Measurements from ENCODE around the gene MXD3. TPM values are rescaled to one million over a fixed set of nuclear protein-coding genes. Genes with fewer than 3 reads are reported as not detected.

The MXD3 gene
- total RNA-seq, 2 experiments from 2014 or later = 31.2 to 33.4 TPM

DNA sequence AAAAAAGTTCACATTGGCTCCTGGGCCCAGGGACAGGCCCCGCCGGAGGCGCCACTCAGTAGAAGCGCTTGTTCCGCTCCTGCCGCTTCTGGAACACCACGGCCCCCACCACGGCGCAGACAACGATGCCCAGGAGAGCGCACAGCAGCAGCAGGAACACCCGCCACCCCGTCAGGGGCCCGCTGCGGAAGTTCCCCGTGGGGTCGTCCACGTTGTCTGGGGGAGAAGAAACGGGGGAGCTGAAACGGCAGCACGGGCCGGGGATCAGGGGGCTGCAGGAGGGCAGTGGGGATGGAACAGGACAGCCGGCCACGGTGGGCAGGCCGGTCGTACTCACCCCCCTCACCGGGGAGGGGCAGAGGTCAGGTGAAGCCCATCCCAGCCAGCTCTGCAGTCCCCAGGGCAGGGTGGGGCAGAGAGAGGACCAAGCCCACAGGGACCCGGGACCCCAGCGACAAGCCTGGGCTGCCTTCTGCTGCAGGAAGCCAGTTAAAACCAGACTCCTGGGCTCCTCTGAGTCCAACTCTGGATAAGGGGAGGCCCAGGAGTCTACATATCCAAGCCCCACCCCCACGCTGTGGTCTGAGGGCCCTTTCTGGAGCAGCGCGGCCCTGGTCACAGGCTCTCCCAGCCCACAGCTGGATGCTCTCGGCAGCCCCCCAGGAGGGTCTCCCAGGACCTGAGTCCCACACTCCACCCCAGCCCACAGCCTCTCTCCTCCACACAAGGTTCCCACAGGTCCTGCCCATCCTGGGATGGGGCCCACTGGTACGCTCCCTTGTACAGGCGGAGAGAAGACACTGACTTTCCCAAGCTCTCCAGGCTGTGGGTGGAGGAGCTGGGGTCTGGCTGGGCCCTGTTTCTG is 20.6 kb upstream of the MXD3 start:
- Mint-ChIP-seq H3K36me3 (peaks cover 37% of the 10 kb centered on the region), H3K4me1 (ENCODE audit: low read depth) (peaks cover 4% of the 10 kb centered on the region), H3K4me3 (no peak overlapping the region), H3K27me3 (no peaks in the 10 kb centered on the region), H3K27ac (no peak overlapping the region), H3K9me3 (no peaks in the 10 kb centered on the region)
- intact Hi-C loops (cut with micrococcal nuclease) = no loop called here
- POLR2A ChIA-PET = no interaction called here
- no peak for DNase-seq
- CTCF ChIA-PET = no interaction called here

DNA sequence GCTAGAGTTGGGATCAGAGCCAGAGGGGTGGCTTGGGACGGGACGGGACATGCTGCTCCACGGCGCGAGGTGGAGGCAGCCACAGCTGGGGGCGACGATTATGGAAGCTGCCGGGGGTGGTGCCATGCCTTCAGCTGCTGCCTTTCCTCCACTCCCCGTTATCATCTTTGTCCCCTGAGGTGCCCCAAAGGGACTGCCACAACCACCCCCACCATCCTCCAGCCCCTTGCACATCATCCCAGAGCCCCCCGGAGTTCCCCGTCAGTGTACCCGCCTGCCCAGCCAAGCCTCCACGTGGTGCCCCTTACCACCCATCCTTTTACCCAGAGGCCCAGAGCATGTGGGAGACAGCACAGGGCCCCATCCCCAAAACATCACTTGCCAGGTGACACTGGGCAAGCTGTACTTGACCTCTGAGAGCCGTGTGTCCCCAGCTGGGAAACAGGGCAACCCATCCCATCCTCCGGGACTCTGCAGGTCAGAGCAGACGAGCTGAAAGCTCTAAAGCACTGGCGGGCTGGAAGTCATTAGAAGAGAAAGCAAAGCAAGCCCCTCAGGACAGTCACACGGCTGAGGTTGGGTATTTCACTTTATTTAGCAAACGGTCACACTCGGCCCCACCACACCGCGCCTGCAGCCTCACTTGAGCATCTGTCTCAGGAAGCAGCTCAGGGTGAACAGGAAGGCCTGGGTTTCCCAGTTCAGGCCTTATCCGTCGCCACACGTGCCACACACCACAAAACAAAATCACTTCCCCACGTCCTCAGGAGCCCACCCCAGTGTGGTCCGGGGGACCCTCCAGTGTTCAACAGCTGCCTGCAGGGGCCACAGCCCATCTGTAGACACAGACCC is 19.5 kb upstream of the MXD3 start:
- H3K27me3 Mint-ChIP-seq = no peaks in the 10 kb centered on the region
- no peak overlapping the region for H3K4me3 Mint-ChIP-seq
- H3K27ac Mint-ChIP-seq = no peak overlapping the region
- no peaks in the 10 kb centered on the region for H3K9me3 Mint-ChIP-seq
- intact Hi-C loops (cut with micrococcal nuclease) = no loop called here
- peaks cover 32% of the 10 kb centered on the region for H3K36me3 Mint-ChIP-seq
- CTCF ChIA-PET = interaction anchor here (0.6 to 1.8 kb wide), 2 partner anchors 13 to 124 kb away, joined by 3 to 4 read pairs; no protein-coding TSS in a partner anchor
- DNase-seq = no peak
- H3K4me1 Mint-ChIP-seq (ENCODE audit: low read depth) = peaks cover 4% of the 10 kb centered on the region
- POLR2A ChIA-PET = interaction anchor here (1.4 kb wide), 1 partner anchor 12 kb away, joined by 3 read pairs; no protein-coding TSS in a partner anchor

DNA sequence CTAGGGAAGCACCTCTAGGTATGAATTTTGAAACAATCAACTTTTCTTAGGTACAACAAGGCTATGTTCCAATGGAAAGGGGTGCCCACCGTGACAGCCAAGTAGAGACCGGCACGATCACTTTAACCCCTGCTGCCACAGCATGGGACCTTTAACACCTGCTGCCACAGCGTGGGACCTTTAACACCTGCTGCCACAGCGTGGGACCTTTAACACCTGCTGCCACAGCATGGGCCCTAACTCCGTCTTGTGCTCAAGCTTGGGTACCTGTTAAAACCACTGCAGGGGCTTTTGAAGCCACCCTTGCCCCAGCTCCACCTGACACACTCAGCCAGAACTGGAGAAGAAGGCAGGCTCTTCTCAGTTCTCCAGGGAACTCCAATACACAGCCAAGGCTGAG is 18.2 kb upstream of the MXD3 start:
- no peak for DNase-seq
- ChIA-PET CTCF (interaction anchor here (0.6 to 1.8 kb wide), 2 partner anchors 12 to 171 kb away, joined by 4 read pairs; no protein-coding TSS in a partner anchor), POLR2A (no interaction called here)
- Mint-ChIP-seq H3K27ac (no peak overlapping the region), H3K27me3 (no peaks in the 10 kb centered on the region), H3K4me3 (no peak overlapping the region), H3K36me3 (peaks cover 26% of the 10 kb centered on the region), H3K4me1 (ENCODE audit: low read depth) (peaks cover 4% of the 10 kb centered on the region), H3K9me3 (no peaks in the 10 kb centered on the region)
- intact Hi-C loops (cut with micrococcal nuclease) = no loop called here

DNA sequence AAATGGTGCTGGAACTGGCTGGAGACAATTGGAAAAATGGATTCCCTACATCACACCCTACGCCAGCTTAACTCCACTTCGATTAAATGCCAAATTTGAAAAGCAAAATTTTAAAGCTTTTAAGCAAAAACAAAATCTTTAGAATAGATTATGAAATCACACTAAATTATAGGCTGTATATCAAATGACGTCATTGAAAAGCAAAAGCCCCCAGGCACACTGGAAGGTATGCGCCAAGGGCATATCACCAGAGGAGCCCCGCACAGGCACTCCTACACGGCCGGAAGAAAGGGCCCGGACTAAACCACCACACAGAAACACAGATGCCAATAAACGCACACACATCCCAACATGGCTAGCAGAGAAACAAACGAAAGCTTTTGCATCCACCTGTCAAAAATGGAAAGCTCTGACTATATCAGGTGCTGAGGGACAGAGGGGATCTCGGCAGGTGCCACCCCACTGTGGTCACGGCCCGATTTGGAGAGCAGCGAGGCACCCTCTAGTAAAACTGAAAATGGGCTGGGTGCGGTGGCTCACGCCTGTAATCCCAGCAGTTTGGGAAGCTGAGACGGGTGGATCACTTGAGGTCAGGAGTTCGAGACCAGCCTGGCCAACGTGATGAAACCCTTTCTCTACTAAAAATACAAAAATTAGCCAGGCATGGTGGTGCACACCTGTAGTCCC is 17.0 kb upstream of the MXD3 start:
- intact Hi-C loops (cut with micrococcal nuclease) = no loop called here
- ChIA-PET POLR2A (no interaction called here), CTCF (interaction anchor here (1.1 to 1.8 kb wide), 3 partner anchors 11 to 20 kb away, joined by 4 to 7 read pairs (median 4); no protein-coding TSS in a partner anchor)
- no peak for DNase-seq
- Mint-ChIP-seq H3K36me3 (peaks cover 17% of the 10 kb centered on the region), H3K4me3 (no peak overlapping the region), H3K27me3 (no peaks in the 10 kb centered on the region), H3K4me1 (ENCODE audit: low read depth) (peaks cover 4% of the 10 kb centered on the region), H3K27ac (no peak overlapping the region), H3K9me3 (no peaks in the 10 kb centered on the region)

DNA sequence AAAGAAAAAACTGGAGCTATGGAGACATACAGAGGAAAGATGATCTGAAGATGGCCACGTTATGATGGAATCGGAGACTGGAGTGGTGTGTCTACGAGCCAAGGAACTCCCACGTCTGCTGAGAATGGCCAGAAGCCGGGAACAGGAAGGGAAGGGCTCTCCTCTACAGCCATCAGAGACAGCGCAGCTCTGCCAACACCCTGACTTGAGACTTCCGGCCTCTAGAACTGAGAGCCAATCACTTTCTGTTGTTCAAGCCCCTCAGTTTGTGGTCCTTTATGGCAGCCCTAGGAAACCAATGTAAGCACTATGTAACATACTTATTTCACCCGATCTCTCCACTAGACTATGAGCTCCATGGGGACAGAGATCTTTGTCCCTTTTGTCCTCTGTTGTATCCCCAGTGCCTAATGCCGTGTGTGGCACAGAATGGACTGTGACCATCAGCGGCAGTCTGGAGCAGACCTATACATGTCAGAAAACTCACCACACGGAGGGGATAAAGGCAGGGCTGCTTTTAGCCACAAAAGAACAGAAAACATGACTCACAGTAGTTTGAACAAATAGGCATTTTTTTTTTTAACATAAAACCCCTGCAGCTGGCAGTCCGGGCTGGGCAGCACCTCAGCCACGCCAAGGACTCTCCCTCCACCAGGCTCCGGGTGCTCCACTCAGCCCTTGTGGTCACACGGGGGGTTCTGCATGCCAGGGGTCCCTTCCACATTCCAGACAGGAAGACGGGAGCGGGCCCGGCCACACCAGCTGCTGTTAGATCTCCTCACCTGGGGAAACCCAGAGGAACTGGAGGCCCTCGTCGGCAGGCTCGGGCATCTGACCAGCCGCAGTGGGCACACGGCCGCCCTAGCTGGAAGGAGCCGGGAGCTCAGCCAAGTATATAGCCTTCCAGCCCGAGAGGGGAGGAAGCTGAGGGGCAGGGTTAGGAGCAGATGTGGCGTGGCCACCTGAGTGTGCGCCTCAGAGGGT is 16.1 kb upstream of the MXD3 start:
- peak overlapping the region; percentile 34 for H3K27ac Mint-ChIP-seq
- no peaks in the 10 kb centered on the region for H3K9me3 Mint-ChIP-seq
- POLR2A ChIA-PET = interaction anchor here (1.1 kb wide), 1 partner anchor 25 kb away, joined by 3 read pairs; the partner anchor contains the start of genes PRELID1 and RAB24
- intact Hi-C loops (cut with micrococcal nuclease) = no loop called here
- H3K4me1 Mint-ChIP-seq (ENCODE audit: low read depth) = peaks cover 4% of the 10 kb centered on the region
- no peaks in the 10 kb centered on the region for H3K27me3 Mint-ChIP-seq
- peaks cover 10% of the 10 kb centered on the region for H3K36me3 Mint-ChIP-seq
- no peak for DNase-seq
- CTCF ChIA-PET = interaction anchor here (0.8 to 1.8 kb wide), 6 partner anchors 10 to 75 kb away, joined by 3 to 7 read pairs (median 4); partner anchors contain the start of gene MXD3
- no peak overlapping the region for H3K4me3 Mint-ChIP-seq

DNA sequence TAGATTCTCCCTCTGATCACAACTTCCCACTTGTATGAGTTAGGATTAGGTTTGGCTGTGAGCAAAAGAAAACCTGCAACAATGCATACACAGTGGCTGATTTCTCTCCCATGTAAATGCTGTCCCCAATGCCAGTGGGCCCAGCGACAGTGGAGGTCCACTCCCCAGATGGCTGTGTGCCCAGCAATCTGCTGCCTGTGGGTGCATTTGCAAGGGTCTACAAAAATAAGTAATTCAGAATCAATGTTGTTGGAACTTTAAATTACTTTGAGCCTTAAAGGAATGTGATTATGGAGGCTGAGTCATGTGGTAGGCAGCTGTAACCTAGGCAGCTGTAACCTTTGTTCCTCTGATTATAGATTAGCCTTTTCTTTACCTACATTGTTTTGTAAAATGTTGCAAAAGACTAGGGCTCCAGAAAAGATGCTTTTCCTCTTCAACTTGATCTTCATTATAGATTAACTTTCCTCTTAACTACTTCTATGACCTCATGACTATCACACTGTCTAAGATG is 14.2 kb upstream of the MXD3 start:
- ChIA-PET CTCF (interaction anchor here (0.6 to 1.7 kb wide), 2 partner anchors 22 to 213 kb away, joined by 3 read pairs; no protein-coding TSS in a partner anchor), POLR2A (interaction anchor here (0.5 kb wide), 1 partner anchor 13 kb away, joined by 4 read pairs; no protein-coding TSS in a partner anchor)
- no peaks in the 10 kb centered on the region for H3K27me3 Mint-ChIP-seq
- H3K4me3 Mint-ChIP-seq = no peak overlapping the region
- intact Hi-C loops (cut with micrococcal nuclease) = no loop called here
- H3K4me1 Mint-ChIP-seq (ENCODE audit: low read depth) = peaks cover 4% of the 10 kb centered on the region
- H3K9me3 Mint-ChIP-seq = no peaks in the 10 kb centered on the region
- no peak overlapping the region for H3K27ac Mint-ChIP-seq
- peaks cover 9% of the 10 kb centered on the region for H3K36me3 Mint-ChIP-seq
- no peak for DNase-seq

DNA sequence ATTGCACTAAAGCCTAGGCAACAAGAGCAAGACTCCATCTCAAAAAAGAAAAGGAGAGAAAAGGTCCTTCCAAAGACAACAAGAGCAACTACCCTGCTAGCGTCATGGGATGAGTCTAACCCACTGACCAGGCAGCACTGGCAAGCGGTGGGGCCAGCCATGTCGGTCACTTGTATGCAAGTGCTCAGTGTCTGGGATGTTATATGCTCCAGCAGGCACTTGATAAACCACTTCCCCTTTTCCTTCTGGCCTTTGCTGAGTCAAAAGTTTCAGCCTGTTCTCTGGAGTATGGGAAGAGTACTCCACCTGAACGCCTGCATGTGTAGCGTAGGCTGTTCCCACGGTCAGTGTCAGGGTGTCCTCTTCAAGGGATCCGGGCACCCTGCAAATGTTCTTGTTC is 9.2 kb upstream of the MXD3 start:
- H3K27me3 Mint-ChIP-seq = no peaks in the 10 kb centered on the region
- ChIA-PET POLR2A (no interaction called here), CTCF (interaction anchor here (1.0 to 6.0 kb wide), 4 partner anchors 12 to 181 kb away, joined by 3 to 52 read pairs (median 10); no protein-coding TSS in a partner anchor)
- peaks cover 14% of the 10 kb centered on the region for H3K4me1 Mint-ChIP-seq (ENCODE audit: low read depth)
- no peak for DNase-seq
- no peak overlapping the region for H3K27ac Mint-ChIP-seq
- H3K36me3 Mint-ChIP-seq = peaks cover 6% of the 10 kb centered on the region
- intact Hi-C loops (cut with micrococcal nuclease) = no loop called here
- peaks cover 8% of the 10 kb centered on the region for H3K9me3 Mint-ChIP-seq
- H3K4me3 Mint-ChIP-seq = no peak overlapping the region

DNA sequence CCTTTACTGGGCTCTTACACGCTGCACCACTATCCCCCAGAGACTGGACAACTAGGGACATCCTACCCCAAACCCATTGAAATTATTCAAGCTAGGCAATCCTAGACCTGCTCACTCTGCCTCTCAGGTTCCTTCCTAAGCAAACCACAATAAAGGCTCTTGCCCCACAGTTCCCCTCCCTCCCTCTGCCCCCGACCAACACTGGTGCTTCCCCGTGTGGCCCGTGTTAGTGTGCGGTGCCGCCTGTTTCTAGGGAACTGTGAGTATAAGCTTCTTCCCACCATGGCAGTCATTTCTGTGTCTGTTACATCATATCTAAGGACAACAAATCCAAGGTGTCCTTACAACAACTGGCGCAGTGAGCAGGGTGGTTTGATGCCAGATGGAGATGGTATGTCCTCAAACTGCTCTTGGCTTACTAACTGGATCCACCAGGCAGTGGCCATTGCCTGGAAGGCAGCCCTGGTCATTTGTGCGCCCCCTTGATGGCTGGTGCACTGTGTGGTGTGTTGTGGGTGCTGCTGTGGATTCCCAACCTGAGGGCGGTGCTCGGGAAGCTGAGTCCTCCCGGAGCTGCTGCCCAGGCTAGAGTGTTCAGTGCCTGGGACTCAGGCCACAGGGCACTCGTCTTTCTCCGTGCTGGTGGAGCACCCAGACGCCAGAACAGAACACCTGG is 8.4 kb upstream of the MXD3 start:
- ChIA-PET POLR2A (interaction anchor here (1.1 to 1.3 kb wide), 2 partner anchors 10 to 32 kb away, joined by 3 to 5 read pairs; partner anchors contain the start of gene LMAN2), CTCF (interaction anchor here (1.1 to 6.0 kb wide), 8 partner anchors 11 to 206 kb away, joined by 3 to 52 read pairs (median 16); partner anchors contain the start of gene LMAN2)
- Mint-ChIP-seq H3K27ac (no peak overlapping the region), H3K4me3 (no peak overlapping the region), H3K9me3 (peaks cover 8% of the 10 kb centered on the region), H3K36me3 (peaks cover 6% of the 10 kb centered on the region), H3K27me3 (no peaks in the 10 kb centered on the region), H3K4me1 (ENCODE audit: low read depth) (peaks cover 14% of the 10 kb centered on the region)
- intact Hi-C loops (cut with micrococcal nuclease) = no loop called here
- DNase-seq = peak; percentile 60

DNA sequence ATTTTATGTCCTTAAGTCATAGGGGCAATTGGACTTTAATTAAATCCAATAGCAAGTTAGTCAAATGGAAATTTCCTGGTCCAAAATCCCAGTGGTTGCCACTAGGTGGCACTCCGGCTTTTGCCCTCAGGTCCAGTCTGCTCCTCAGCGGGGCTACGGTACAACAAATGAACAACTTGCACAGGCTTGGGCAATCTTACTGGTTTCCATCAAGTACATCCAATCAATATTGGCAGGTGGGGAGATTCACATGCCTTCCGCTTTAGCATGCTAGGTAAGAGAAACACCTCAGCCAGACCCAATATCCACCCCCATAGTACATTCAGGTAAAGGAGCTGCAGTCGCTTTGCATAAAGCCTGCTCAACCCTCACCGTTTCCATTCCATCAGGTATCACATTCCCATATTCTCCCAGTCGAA is 6.3 kb upstream of the MXD3 start:
- peaks cover 5% of the 10 kb centered on the region for H3K36me3 Mint-ChIP-seq
- POLR2A ChIA-PET = interaction anchor here (0.6 to 1.4 kb wide), 4 partner anchors 13 to 112 kb away, joined by 3 read pairs; no protein-coding TSS in a partner anchor
- no peak overlapping the region for H3K4me3 Mint-ChIP-seq
- peak; percentile 86 for DNase-seq
- H3K9me3 Mint-ChIP-seq = peaks cover 8% of the 10 kb centered on the region
- no peaks in the 10 kb centered on the region for H3K27me3 Mint-ChIP-seq
- H3K27ac Mint-ChIP-seq = no peak overlapping the region
- peaks cover 15% of the 10 kb centered on the region for H3K4me1 Mint-ChIP-seq (ENCODE audit: low read depth)
- CTCF ChIA-PET = interaction anchor here (0.7 to 6.0 kb wide), 26 partner anchors 9 to 274 kb away, joined by 3 to 52 read pairs (median 4); partner anchors contain the start of genes LMAN2 and TMED9
- intact Hi-C loops (cut with micrococcal nuclease) = loop anchor here (1.0 kb wide), 2 partner anchors 72 to 86 kb away; no protein-coding TSS in a partner anchor

DNA sequence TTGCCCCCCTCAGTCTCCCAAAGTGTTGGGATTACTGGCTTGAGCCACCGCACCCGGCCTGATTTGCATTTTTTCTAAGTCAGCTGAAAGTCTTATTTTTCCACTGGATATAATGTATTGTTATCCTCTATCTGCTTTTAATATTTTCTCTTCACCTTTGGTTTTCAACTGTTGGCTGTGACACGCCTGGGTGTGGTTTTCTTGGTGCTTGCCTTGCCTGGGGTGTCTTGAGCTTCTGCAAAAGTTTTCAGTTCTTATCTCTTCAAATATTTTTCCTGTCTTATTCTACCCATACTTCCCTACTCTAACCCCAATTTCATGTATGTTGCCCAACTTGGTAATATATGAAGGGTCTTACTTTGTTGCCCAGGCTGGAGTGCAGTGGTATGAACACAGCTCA is 4.3 kb upstream of the MXD3 start:
- ChIA-PET POLR2A (no interaction called here), CTCF (interaction anchor here (0.9 to 6.0 kb wide), 8 partner anchors 20 to 186 kb away, joined by 3 to 52 read pairs (median 6); no protein-coding TSS in a partner anchor)
- Mint-ChIP-seq H3K4me3 (no peak overlapping the region), H3K36me3 (peaks cover 7% of the 10 kb centered on the region), H3K4me1 (ENCODE audit: low read depth) (peaks cover 21% of the 10 kb centered on the region), H3K27ac (no peak overlapping the region), H3K27me3 (no peaks in the 10 kb centered on the region), H3K9me3 (peaks cover 8% of the 10 kb centered on the region)
- DNase-seq = no peak
- intact Hi-C loops (cut with micrococcal nuclease) = no loop called here

All from activated CD4-positive, alpha-beta memory T cell treated with anti-CD3 and anti-CD28 coated beads for 36 hours (primary cell).